Cerebellar cortex (tissue), 1 donor: ENCODE measurements around the gene NIPA2.

Experiments used
- DNase-seq: peaks from one replicate; pipeline ENCODE4 v3.0.0-alpha.2; 2015; ENCODE audit warnings: low spot score

The NIPA2 gene

GRCh38 chr15:22839046-22839695 lies 705 bp downstream of the NIPA2 start:
- peak; percentile 9 for DNase-seq

DNA sequence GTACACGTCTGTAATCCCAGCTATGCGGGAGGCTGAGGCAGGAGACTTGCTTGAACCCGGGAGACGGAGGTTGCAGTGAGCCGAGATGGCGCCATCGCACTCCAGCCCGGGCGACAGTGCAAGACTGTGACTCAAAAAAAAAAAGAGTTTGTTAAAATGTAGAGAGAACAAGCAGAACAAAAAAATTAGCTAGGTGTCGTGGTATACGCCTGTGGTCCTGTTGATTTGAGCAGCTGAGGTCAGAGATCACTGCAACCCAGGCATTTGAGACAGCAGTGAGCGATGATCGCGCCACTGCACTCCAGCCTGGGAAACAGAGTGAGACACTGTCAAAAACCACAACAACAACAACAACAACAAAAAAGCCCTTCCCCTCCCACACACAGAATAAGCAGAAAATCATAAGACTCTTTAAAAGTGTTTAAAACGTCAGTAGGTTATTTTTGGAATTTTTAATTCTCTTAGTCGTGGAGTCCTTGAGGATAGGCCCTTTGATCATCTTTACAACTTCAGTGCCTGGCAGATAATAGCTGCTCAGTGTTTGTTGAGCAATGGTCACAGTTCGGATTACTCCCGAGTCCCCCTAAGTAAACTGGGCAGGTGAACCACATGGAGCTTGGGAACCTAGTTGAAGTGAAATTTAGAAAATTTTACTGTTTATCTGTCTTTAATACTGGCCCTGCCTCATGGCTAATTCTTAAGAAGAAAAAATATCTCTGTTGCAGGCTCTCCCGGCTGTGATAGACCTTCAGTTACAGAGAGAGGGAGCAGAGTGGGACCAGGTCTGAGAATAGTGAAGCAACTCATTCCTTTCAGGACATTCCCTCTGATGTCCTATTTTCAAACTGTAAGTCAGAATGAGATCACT lies 6.2 kb downstream of the NIPA2 start:
- no peak for DNase-seq

- DNase-seq = no peak
These were observed 6.9 kb downstream of the NIPA2 start for GRCh38 chr15:22845289-22845900.

DNA sequence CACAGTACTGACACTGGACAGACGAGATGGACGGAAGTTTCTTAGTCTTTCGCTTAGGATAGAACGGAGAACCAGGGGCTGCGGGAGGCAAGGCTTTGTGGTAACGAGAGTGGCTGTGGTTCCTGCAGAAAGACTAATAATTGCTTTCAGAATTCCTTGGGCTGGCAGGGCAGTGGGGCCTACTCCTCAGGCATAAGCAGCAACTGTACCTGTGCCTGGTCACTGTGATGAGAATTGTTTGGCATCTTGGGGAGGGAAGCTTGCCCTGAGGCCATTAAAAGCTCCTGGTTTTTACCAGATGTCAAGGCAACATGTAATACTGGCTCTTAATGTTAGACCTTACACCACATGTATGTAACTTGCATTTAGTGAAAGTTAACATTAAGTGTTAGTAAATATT lies 7.6 kb downstream of the NIPA2 start:
- no peak for DNase-seq

GRCh38 chr15:22850055-22850454 lies 11.6 kb downstream of the NIPA2 start:
- no peak for DNase-seq

DNA sequence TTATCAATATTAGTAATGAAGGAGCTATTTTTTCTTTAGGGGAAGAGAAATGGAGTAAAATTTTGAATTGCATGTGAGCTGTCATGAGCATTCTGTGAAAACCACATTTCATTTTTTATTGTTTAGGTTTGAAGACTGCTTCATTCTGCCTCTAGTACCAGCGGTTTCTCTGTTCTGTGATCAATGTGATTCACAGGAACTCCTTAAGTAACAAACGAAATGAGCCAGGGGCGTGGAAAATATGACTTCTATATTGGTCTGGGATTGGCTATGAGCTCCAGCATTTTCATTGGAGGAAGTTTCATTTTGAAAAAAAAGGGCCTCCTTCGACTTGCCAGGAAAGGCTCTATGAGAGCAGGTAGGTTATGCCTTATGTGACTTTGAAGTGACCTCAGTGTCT lies 13.0 kb downstream of the NIPA2 start:
- DNase-seq = no peak

DNA sequence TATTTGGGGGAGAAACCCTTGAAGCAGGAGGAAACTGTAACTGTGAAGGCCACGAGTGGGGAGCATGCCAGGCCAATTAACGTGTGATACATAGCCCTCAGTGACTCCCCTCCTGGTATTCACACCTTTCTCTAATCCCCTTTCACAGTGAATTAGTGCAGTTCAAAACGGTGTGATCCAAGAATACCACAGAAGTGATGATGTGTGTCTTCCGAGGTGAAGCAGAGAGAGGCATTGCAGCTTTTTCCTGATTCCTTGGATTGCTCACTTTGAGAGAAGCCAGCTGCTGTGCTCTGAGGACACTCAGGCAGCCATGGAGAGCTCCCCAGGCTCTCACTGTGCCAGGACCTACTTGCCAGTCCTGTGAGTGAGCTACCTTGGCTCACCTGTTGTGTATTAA lies 17.3 kb downstream of the NIPA2 start:
- DNase-seq = no peak

GRCh38 chr15:22856659-22857058 lies 18.2 kb downstream of the NIPA2 start:
- DNase-seq = no peak

DNA sequence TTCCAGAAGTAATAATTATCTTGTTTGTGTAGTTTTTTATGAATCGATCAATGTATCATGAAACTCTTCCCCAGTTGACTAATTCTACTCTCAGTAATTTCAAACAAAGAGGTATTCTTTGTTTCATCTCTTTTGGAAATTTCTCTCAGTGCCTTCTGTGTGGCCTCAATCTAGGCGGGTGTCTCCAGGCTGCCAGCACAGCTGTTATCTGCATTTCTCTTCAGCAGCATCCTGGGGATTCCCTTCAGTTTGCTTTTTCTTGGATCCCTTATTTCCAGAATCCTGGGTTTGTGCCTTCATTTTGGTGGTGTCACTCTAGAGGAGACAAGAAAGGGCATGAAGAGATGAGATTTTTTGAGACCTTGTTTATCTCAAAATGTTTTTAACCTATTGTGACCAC lies 22.7 kb downstream of the NIPA2 start:
- no peak for DNase-seq

GRCh38 chr15:22863356-22863755 lies 24.9 kb downstream of the NIPA2 start:
- no peak for DNase-seq

DNA sequence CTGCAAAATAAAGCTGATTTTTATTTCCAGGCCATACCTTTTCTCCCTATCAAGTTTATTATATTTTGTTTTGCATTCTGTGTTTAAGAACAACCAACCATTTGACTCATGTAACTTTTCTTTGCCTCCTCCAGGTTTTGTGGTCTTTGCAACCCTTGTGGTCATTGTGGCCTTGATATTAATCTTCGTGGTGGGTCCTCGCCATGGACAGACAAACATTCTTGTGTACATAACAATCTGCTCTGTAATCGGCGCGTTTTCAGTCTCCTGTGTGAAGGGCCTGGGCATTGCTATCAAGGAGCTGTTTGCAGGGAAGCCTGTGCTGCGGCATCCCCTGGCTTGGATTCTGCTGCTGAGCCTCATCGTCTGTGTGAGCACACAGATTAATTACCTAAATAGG lies 27.6 kb downstream of the NIPA2 start:
- no peak for DNase-seq

DNA sequence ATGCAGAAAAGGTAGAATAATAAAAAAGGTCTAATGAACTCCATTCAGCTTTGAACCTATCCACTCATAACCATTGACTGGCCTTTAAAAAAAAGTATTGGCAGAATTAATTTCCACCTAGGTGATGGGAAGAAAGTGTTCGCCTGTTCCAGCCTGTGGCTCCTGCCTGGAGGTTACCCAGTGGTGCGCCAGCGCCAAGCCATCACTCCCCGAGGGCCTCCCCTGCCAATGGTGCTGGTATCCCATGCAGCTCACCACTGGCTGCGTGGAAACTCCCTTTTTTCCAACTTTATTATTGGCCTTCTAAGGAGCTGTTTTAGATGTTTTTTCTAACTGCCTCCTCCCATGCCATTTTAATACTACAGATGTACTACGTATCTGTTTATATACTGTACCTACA lies 29.4 kb downstream of the NIPA2 start:
- DNase-seq = no peak

DNA sequence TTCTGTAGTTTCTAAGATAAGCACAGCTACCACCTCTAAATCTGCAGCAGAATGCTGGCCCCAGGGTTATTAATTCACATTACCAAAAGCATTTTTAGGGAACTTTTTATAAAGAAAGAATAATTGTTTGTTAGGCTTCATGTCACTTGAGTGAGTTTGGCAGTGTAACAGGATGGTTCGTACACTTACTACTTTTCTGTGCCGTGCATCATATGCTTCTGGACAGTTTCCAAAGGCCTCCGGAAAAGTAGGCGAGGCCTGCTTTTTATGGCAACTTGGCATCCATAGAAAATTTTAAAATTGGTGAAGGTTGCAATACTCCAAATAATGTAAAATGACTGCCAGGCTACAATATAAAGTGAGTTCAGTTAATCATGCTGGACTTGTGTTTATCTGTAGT lies 30.0 kb downstream of the NIPA2 start:
- no peak for DNase-seq

- DNase-seq = no peak
These were observed 30.5 kb downstream of the NIPA2 start for GRCh38 chr15:22868928-22869327.

GRCh38 chr15:22869856-22870255 lies 31.4 kb downstream of the NIPA2 start:
- no peak for DNase-seq

- DNase-seq = no peak
These were observed 32.4 kb downstream of the NIPA2 start for GRCh38 chr15:22870865-22871264.

DNA sequence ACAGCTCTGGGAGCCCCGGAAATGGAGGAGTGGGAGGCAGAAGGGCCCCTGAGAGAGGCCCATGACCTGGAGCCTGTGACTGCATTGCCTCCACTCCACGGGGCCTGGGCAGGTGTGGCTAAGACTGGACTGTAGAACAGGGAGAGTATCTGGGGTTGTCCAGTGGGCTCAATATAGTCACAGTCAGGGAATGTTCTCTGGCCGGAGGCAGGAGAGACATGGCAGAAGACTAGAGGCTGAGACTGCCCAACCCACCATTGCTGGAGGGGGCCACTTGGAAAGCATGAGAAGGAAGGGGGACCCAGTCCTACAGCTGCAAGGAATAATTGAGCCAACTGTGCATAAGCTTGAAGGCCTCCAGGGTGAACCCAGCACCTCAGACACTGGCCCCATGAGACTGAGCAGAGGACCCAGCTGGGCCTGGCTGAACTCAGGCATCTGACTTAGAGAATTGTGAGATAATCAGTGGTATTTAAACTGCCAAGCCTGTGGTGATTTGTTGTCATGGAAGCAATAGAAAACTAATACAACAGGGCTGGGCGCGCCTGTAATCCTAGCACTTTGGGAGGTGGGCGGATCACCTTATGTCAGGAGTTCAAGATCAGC lies 33.1 kb downstream of the NIPA2 start:
- DNase-seq = no peak

DNA sequence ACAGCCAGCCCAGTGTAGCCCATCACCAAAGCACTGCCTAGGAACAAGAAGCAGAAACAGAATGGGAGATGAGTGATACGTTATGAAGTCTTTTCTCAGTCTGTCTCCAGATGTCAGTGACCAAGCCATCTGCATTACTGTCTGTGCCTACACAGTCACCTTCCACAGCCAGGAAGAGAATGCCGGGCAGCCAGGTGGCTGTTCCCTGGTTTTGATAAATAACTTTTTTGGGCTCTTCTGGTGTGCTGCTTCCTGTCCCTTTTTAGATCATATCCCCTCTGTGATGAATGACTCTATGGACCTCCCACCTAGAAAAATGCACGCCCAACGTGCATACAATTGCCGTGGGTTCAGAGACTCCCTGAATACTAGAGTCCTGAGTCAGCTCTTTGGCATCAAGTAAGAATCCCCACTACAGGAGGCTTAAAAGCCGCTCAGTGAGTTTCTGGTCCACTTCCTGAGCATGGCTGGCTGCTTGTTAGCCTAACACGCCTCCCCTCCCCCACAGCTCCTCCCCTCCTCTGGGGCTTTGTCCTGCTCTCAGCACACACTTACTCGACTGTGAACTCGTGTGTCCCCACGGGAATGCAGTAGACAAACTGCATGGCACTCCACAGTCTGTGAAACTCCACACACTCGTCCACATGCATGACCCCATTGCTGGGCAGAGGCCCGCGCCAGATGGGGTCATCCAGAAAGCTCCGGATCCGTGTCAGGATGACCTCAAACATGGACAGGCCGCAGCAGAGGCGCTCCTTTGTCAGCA lies 34.7 kb downstream of the NIPA2 start:
- no peak for DNase-seq

DNA sequence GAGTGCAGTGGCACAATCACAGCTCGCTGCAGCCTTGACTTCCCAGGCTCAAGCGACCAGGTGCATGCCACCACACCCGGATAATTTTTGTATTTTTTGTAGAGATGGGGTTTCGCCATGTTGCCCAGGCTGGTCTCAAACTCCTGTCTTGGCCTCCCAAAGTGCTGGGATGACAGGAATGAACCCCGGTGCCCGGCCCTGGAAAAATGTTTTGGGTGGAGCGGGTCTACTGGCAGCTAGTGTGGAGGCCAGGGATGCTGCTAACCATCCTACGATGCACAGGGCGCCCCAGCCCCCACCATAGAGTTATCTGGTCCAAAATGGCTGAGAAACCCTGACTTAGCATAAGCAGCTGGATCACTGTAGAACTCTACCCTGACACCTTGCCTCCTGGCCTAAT lies 35.4 kb downstream of the NIPA2 start:
- DNase-seq = no peak

- DNase-seq = no peak
These were observed 35.8 kb downstream of the NIPA2 start for GRCh38 chr15:22874256-22874655.

GRCh38 chr15:22874966-22875365 lies 36.5 kb downstream of the NIPA2 start:
- DNase-seq = no peak

DNA sequence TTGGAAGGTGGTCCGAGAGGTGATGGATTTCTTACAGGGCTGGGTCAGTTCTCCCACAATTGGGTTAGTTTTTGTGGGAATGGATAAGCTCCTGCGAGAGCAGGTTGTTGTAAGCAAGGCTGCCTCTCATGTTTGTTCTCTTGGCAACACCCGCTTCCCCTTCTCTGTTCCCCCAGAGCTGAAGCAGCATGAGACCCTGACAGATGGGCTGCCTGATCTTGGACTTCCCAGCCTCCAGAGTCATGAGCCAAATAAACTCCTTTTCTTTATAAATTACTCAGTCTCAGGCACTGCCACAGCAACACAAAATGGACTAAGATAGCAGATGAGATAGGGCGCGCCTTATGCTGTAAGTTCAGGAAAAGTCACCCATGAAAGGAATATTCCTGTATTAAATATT lies 38.7 kb downstream of the NIPA2 start:
- no peak for DNase-seq
